Femur (tissue), 1 donor: ENCODE data around the gene CRAMP1.
A peak's percentile ranks its signal among the peaks of the same experiment; 100 is the strongest.

Experiments used
- DNase-seq: peaks from one replicate; pipeline ENCODE4 v3.0.0-alpha.2; 2017

CRAMP1 gene

GRCh38 chr16:1597154-1597553 lies 15.0 kb upstream of the CRAMP1 start:
- DNase-seq, result no peak

GRCh38 chr16:1601031-1601430 lies 11.1 kb upstream of the CRAMP1 start:
- no peak for DNase-seq

- DNase-seq, result no peak
Measured at GRCh38 chr16:1601489-1601888, 10.7 kb upstream of the CRAMP1 start.

GRCh38 chr16:1602285-1602684 lies 9.9 kb upstream of the CRAMP1 start:
- no peak for DNase-seq

GRCh38 chr16:1606774-1607173 lies 5.4 kb upstream of the CRAMP1 start:
- DNase-seq, result no peak

GRCh38 chr16:1607971-1608370 lies 4.2 kb upstream of the CRAMP1 start:
- no peak for DNase-seq

- DNase-seq, result peak; percentile 94
Measured at GRCh38 chr16:1610071-1610898, 1.9 kb upstream of the CRAMP1 start.

GRCh38 chr16:1610899-1611632 lies 1.1 kb upstream of the CRAMP1 start:
- no peak for DNase-seq

GRCh38 chr16:1613211-1613622 lies 1.1 kb downstream of the CRAMP1 start:
- no peak for DNase-seq

GRCh38 chr16:1613728-1614455 lies 1.7 kb downstream of the CRAMP1 start:
- no peak for DNase-seq

- peak; percentile 43 for DNase-seq
Measured at GRCh38 chr16:1614456-1615102, 2.4 kb downstream of the CRAMP1 start.

- no peak for DNase-seq
Measured at GRCh38 chr16:1615761-1616160, 3.6 kb downstream of the CRAMP1 start.

GRCh38 chr16:1619976-1620375 lies 7.8 kb downstream of the CRAMP1 start:
- DNase-seq, result no peak

GRCh38 chr16:1620391-1620790 lies 8.2 kb downstream of the CRAMP1 start:
- no peak for DNase-seq

GRCh38 chr16:1621851-1622250 lies 9.7 kb downstream of the CRAMP1 start:
- no peak for DNase-seq

- DNase-seq, result no peak
Measured at GRCh38 chr16:1626327-1626726, 14.2 kb downstream of the CRAMP1 start.

GRCh38 chr16:1626776-1627175 lies 14.6 kb downstream of the CRAMP1 start:
- no peak for DNase-seq

- DNase-seq, result no peak
Measured at GRCh38 chr16:1630450-1631213, 18.5 kb downstream of the CRAMP1 start.

- no peak for DNase-seq
Measured at GRCh38 chr16:1631230-1631629, 19.1 kb downstream of the CRAMP1 start.

- DNase-seq, result no peak
Measured at GRCh38 chr16:1631931-1632637, 19.9 kb downstream of the CRAMP1 start.

GRCh38 chr16:1632638-1632970 lies 20.4 kb downstream of the CRAMP1 start:
- DNase-seq, result no peak

- no peak for DNase-seq
Measured at GRCh38 chr16:1633310-1633709, 21.1 kb downstream of the CRAMP1 start.
